Measurements from ENCODE around the gene SIT1.
"Not testable (repeated sequence)": the region's sequence is repeated elsewhere in the genome, so short reads cannot be mapped to it uniquely, and the experiment has no call there.

Gene SIT1

DNA sequence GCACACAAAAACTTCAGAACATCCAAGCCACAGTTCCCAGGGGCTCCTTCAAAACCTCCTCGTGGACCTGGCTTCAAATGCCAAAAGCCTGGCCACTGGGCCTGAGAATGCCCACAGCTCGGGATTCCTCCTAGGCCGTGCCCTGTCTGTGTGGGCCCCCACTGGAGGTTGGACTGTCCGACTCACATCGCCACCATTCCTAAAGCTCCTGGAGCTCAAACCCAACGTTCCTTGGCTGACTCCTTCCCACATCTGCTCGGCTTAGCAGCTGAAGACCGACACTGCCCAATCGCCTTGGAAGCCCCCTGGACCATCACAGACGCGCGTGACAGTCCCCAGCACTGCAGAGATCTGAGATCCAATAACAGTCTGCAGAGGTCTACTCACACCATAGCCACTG, 7.7 kb downstream of the SIT1 start:
- DNase-seq, result no peak
- Histone ChIP-seq H2BK120ac (ENCODE audit: low read depth, low read length) (no peak overlapping the region), H3K4me1 (ENCODE audit: control insufficient read depth, low read depth, low read length) (no peaks in the 10 kb centered on the region), H3K27ac (ENCODE audit: low read depth, low read length) (no peak overlapping the region), H3K36me3 (ENCODE audit: control insufficient read depth, insufficient read depth, low read length) (no peaks in the 10 kb centered on the region), H3K4ac (ENCODE audit: low read depth, low read length) (no peak overlapping the region), H2BK5ac (ENCODE audit: low read length) (no peak overlapping the region), H4K8ac (ENCODE audit: low read depth, low read length) (no peak overlapping the region), H2AK5ac (ENCODE audit: low read length) (no peak overlapping the region), H3K56ac (ENCODE audit: low read length) (no peak overlapping the region), H3K4me2 (ENCODE audit: low read length) (no peak overlapping the region), H3K4me3 (ENCODE audit: low read length) (no peak overlapping the region), H4K5ac (ENCODE audit: low read length) (no peak overlapping the region), H3K27me3 (ENCODE audit: insufficient read depth, low read length, poor library complexity) (no peaks in the 10 kb centered on the region), H3K18ac (ENCODE audit: low read length) (no peak overlapping the region), H3K79me1 (ENCODE audit: low read length) (no peaks in the 10 kb centered on the region), H3K79me2 (ENCODE audit: control insufficient read depth, insufficient read depth, low read length) (no peaks in the 10 kb centered on the region), H3K9ac (ENCODE audit: low read length) (no peak overlapping the region), H3K23ac (ENCODE audit: low read length) (no peak overlapping the region), H2BK15ac (replicated peaks; ENCODE audit: low read depth) (no peak overlapping the region)
- WGBS (ENCODE audit: extremely low coverage, insufficient coverage, low lambda C conversion rate), result no CpG with 5 or more reads among the region's 12 CpGs

- WGBS (ENCODE audit: extremely low coverage, insufficient coverage, low lambda C conversion rate), result no CpG with 5 or more reads among the region's 3 CpGs
- not testable (repeated sequence) for H3K79me1 ChIP-seq (ENCODE audit: low read length)
Measured at GRCh38 chr9:35641478-35641877, 9.3 kb downstream of the SIT1 start.

DNA sequence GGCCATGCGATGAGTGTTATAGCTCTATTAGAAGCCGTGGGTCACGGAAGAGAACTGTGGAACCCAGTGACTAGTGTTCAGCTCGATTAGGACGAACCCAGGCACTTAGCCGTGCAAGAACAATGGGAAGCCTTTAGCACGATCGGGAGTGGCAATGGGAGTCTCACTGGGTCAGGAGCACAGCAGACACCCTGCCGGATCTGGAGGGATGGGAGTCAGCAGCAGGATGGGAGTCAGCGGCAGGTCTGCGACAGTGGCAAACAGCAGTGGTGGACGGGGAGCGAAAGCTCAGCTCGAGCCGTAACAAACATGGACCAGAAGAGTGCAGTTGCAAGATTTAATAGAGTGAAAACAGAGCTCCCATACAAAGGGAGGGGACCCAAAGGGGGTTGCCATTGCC, 10.3 kb downstream of the SIT1 start:
- not testable (repeated sequence) for H3K4me1 ChIP-seq (ENCODE audit: control insufficient read depth, low read depth, low read length); DNase-seq; H4K8ac ChIP-seq (ENCODE audit: low read depth, low read length); H3K79me1 ChIP-seq (ENCODE audit: low read length); H4K5ac ChIP-seq (ENCODE audit: low read length); H3K27me3 ChIP-seq (ENCODE audit: insufficient read depth, low read length, poor library complexity); H3K36me3 ChIP-seq (ENCODE audit: control insufficient read depth, insufficient read depth, low read length); H3K27ac ChIP-seq (ENCODE audit: low read depth, low read length); H3K4me3 ChIP-seq (ENCODE audit: low read length); H3K56ac ChIP-seq (ENCODE audit: low read length); H3K4me2 ChIP-seq (ENCODE audit: low read length); H3K4ac ChIP-seq (ENCODE audit: low read depth, low read length); H3K79me2 ChIP-seq (ENCODE audit: control insufficient read depth, insufficient read depth, low read length); H3K18ac ChIP-seq (ENCODE audit: low read length); H3K23ac ChIP-seq (ENCODE audit: low read length); H2AK5ac ChIP-seq (ENCODE audit: low read length); H2BK5ac ChIP-seq (ENCODE audit: low read length); H2BK120ac ChIP-seq (ENCODE audit: low read depth, low read length); H2BK15ac ChIP-seq (replicated peaks; ENCODE audit: low read depth); H3K9ac ChIP-seq (ENCODE audit: low read length)
- no CpG with 5 or more reads among the region's 15 CpGs for WGBS (ENCODE audit: extremely low coverage, insufficient coverage, low lambda C conversion rate)

More at GRCh38 chr9:35641478-35641877, 9.3 kb downstream of the SIT1 start:
- H3K79me2 ChIP-seq (ENCODE audit: control insufficient read depth, insufficient read depth, low read length); H3K27ac ChIP-seq (ENCODE audit: low read depth, low read length); H3K27me3 ChIP-seq (ENCODE audit: insufficient read depth, low read length, poor library complexity); H3K4me1 ChIP-seq (ENCODE audit: control insufficient read depth, low read depth, low read length); H2BK5ac ChIP-seq (ENCODE audit: low read length); H3K56ac ChIP-seq (ENCODE audit: low read length); H2BK120ac ChIP-seq (ENCODE audit: low read depth, low read length); H3K23ac ChIP-seq (ENCODE audit: low read length); H4K8ac ChIP-seq (ENCODE audit: low read depth, low read length); H3K18ac ChIP-seq (ENCODE audit: low read length); DNase-seq; H4K5ac ChIP-seq (ENCODE audit: low read length); H3K4me3 ChIP-seq (ENCODE audit: low read length); H3K36me3 ChIP-seq (ENCODE audit: control insufficient read depth, insufficient read depth, low read length); H3K4ac ChIP-seq (ENCODE audit: low read depth, low read length); H3K4me2 ChIP-seq (ENCODE audit: low read length); H2AK5ac ChIP-seq (ENCODE audit: low read length); H3K9ac ChIP-seq (ENCODE audit: low read length); H2BK15ac ChIP-seq (replicated peaks; ENCODE audit: low read depth): not testable (repeated sequence)

DNA sequence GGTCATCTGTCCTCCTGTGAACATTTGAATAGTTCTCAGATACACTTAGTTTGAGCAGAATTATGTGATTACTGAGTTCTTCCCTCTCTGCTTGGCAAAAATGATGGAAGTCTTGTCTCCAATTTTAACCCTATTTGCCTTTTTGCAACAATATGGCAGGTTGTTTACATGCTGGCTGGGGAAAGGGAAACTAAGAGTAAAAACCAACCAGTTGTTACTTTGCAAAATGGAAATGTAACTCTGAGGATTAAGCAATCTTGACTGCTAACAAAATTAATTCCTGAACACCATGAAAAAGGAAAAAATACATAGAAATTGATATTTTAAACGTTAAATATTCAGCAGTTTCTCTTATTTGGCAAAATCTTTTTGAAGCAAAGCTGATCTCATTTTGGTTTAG, 11.1 kb downstream of the SIT1 start:
- Histone ChIP-seq H3K4ac (ENCODE audit: low read depth, low read length) (no peak overlapping the region), H4K8ac (ENCODE audit: low read depth, low read length) (no peak overlapping the region), H3K79me2 (ENCODE audit: control insufficient read depth, insufficient read depth, low read length) (no peaks in the 10 kb centered on the region), H3K27ac (ENCODE audit: low read depth, low read length) (no peak overlapping the region), H3K23ac (ENCODE audit: low read length) (no peak overlapping the region), H3K9ac (ENCODE audit: low read length) (no peak overlapping the region), H3K56ac (ENCODE audit: low read length) (no peak overlapping the region), H2BK15ac (replicated peaks; ENCODE audit: low read depth) (no peak overlapping the region), H3K36me3 (ENCODE audit: control insufficient read depth, insufficient read depth, low read length) (no peaks in the 10 kb centered on the region), H3K79me1 (ENCODE audit: low read length) (no peaks in the 10 kb centered on the region), H3K4me3 (ENCODE audit: low read length) (no peak overlapping the region), H2BK5ac (ENCODE audit: low read length) (no peak overlapping the region), H3K4me1 (ENCODE audit: control insufficient read depth, low read depth, low read length) (no peaks in the 10 kb centered on the region), H2BK120ac (ENCODE audit: low read depth, low read length) (no peak overlapping the region), H3K18ac (ENCODE audit: low read length) (no peak overlapping the region), H4K5ac (ENCODE audit: low read length) (no peak overlapping the region), H3K27me3 (ENCODE audit: insufficient read depth, low read length, poor library complexity) (no peaks in the 10 kb centered on the region), H3K4me2 (ENCODE audit: low read length) (no peak overlapping the region), H2AK5ac (ENCODE audit: low read length) (no peak overlapping the region)
- no CpG with 5 or more reads among the region's 1 CpG for WGBS (ENCODE audit: extremely low coverage, insufficient coverage, low lambda C conversion rate)
- no peak for DNase-seq

DNA sequence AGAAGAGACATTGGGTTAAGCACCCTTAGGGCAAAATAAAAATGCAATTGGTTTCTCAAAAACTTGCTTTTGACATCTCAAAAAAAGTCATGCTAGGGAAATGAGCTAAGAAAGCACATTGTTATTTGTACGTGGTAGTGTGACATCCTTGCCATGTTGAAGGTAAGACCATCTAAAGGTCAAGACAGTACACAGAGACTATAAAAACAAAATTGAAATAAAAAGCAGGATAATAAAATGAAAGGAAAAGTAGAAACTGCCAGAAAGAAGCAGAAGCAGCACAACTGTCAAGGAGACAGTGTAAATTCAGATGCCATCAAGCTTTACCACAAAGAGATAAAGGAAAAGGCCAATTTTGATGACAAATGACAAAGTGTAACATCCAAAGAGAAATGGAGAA, 11.5 kb downstream of the SIT1 start:
- not testable (repeated sequence) for H3K27me3 ChIP-seq (ENCODE audit: insufficient read depth, low read length, poor library complexity); H3K79me2 ChIP-seq (ENCODE audit: control insufficient read depth, insufficient read depth, low read length); H3K56ac ChIP-seq (ENCODE audit: low read length); H4K5ac ChIP-seq (ENCODE audit: low read length); H2BK5ac ChIP-seq (ENCODE audit: low read length); H3K4me1 ChIP-seq (ENCODE audit: control insufficient read depth, low read depth, low read length); H3K4me2 ChIP-seq (ENCODE audit: low read length); H2AK5ac ChIP-seq (ENCODE audit: low read length); H3K9ac ChIP-seq (ENCODE audit: low read length); H4K8ac ChIP-seq (ENCODE audit: low read depth, low read length); H3K18ac ChIP-seq (ENCODE audit: low read length); H2BK15ac ChIP-seq (replicated peaks; ENCODE audit: low read depth); H3K36me3 ChIP-seq (ENCODE audit: control insufficient read depth, insufficient read depth, low read length); H3K27ac ChIP-seq (ENCODE audit: low read depth, low read length); H2BK120ac ChIP-seq (ENCODE audit: low read depth, low read length); H3K4ac ChIP-seq (ENCODE audit: low read depth, low read length); H3K4me3 ChIP-seq (ENCODE audit: low read length); H3K23ac ChIP-seq (ENCODE audit: low read length); H3K79me1 ChIP-seq (ENCODE audit: low read length); DNase-seq
- WGBS (ENCODE audit: extremely low coverage, insufficient coverage, low lambda C conversion rate), result no CpG with 5 or more reads among the region's 1 CpG

DNA sequence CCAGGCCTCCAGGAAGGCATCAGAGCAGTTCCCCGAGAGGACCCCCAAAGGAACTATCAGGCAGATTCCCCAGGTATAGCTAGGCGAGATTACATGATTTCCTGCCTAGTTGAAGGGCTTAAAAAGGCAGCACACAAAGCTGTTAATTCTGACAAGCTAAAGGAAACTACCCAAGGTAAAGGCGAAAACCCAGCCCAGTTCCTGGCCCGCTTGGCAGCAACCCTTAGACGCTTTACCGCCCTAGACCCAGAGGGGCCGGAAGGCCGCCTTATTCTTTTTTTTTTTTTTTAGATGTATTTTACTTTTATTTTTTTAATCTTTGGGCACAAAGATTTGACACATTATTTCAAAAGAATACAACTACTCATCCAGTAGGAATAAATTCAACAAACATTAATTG, 12.0 kb downstream of the SIT1 start:
- H3K4me2 ChIP-seq (ENCODE audit: low read length); H2BK15ac ChIP-seq (replicated peaks; ENCODE audit: low read depth); H3K4me1 ChIP-seq (ENCODE audit: control insufficient read depth, low read depth, low read length); H3K56ac ChIP-seq (ENCODE audit: low read length); H3K23ac ChIP-seq (ENCODE audit: low read length); H3K79me2 ChIP-seq (ENCODE audit: control insufficient read depth, insufficient read depth, low read length); H3K18ac ChIP-seq (ENCODE audit: low read length); H2BK120ac ChIP-seq (ENCODE audit: low read depth, low read length); DNase-seq; H3K79me1 ChIP-seq (ENCODE audit: low read length); H3K4me3 ChIP-seq (ENCODE audit: low read length); H3K4ac ChIP-seq (ENCODE audit: low read depth, low read length); H3K36me3 ChIP-seq (ENCODE audit: control insufficient read depth, insufficient read depth, low read length); H2AK5ac ChIP-seq (ENCODE audit: low read length); H3K27ac ChIP-seq (ENCODE audit: low read depth, low read length); H2BK5ac ChIP-seq (ENCODE audit: low read length); H3K27me3 ChIP-seq (ENCODE audit: insufficient read depth, low read length, poor library complexity); H4K5ac ChIP-seq (ENCODE audit: low read length); H3K9ac ChIP-seq (ENCODE audit: low read length); H4K8ac ChIP-seq (ENCODE audit: low read depth, low read length): not testable (repeated sequence)
- no CpG with 5 or more reads among the region's 8 CpGs for WGBS (ENCODE audit: extremely low coverage, insufficient coverage, low lambda C conversion rate)

All from mesendoderm (in vitro differentiated cells).